Stimulated activated CD4-positive, alpha-beta T cell treated with anti-CD3 and anti-CD28 coated beads, Interleukin-15, amount 100 ng/mL, for 48 hours (primary cell): ENCODE data around the gene AATK.

Source experiments
- DNase-seq, 2 donors: peaks; one replicate each; pipeline ENCODE4 v3.0.0-alpha.2; 2020; ENCODE audit warnings: low read depth in 2 of 2

AATK gene

GRCh38 chr17:81128774-81129173, 37.2 kb downstream of the AATK start:
- no peak for DNase-seq

GRCh38 chr17:81128338-81128737, 37.7 kb downstream of the AATK start:
- no peak for DNase-seq

GRCh38 chr17:81127526-81128177, 38.4 kb downstream of the AATK start:
- DNase-seq: no peak

GRCh38 chr17:81127133-81127455, 38.9 kb downstream of the AATK start:
- DNase-seq: no peak

- no peak for DNase-seq
These were observed 39.5 kb downstream of the AATK start for GRCh38 chr17:81126281-81127132.

GRCh38 chr17:81125573-81126081, 40.4 kb downstream of the AATK start:
- no peak for DNase-seq

- no peak for DNase-seq
These were observed 41.6 kb downstream of the AATK start for GRCh38 chr17:81124377-81124776.

- DNase-seq: no peak
These were observed 42.7 kb downstream of the AATK start for GRCh38 chr17:81123052-81124048.

- no peak for DNase-seq
These were observed 43.9 kb downstream of the AATK start for GRCh38 chr17:81121841-81122733.

- DNase-seq: no peak
These were observed 45.1 kb downstream of the AATK start for GRCh38 chr17:81120695-81121621.

GRCh38 chr17:81120149-81120484, 45.9 kb downstream of the AATK start:
- DNase-seq: no peak

GRCh38 chr17:81119223-81120148, 46.5 kb downstream of the AATK start:
- DNase-seq: peak; percentile 87 to 88

- DNase-seq: no peak
These were observed 47.5 kb downstream of the AATK start for GRCh38 chr17:81118308-81119221.

GRCh38 chr17:81117672-81118198, 48.3 kb downstream of the AATK start:
- DNase-seq: no peak

- no peak for DNase-seq
These were observed 49.3 kb downstream of the AATK start for GRCh38 chr17:81116704-81117103.

- no peak for DNase-seq
These were observed 50.1 kb downstream of the AATK start for GRCh38 chr17:81115749-81116464.

- DNase-seq: no peak
These were observed 50.8 kb downstream of the AATK start for GRCh38 chr17:81115219-81115618.
